HG02678 (cell line): Measurements from ENCODE around the gene ATP6V0E1.
"Not testable (repeated sequence)": the region's sequence is repeated elsewhere in the genome, so short reads cannot be mapped to it uniquely, and the experiment has no call there.

Experiments
- ATAC-seq: cut with Tn5 transposase; IDR thresholded peaks from one replicate; pipeline ENCODE4 v1.9.1; 2021; ENCODE audit warnings: mild to moderate bottlenecking, moderate library complexity; ENCODE audit not compliant: unreplicated experiment

Gene ATP6V0E1

DNA sequence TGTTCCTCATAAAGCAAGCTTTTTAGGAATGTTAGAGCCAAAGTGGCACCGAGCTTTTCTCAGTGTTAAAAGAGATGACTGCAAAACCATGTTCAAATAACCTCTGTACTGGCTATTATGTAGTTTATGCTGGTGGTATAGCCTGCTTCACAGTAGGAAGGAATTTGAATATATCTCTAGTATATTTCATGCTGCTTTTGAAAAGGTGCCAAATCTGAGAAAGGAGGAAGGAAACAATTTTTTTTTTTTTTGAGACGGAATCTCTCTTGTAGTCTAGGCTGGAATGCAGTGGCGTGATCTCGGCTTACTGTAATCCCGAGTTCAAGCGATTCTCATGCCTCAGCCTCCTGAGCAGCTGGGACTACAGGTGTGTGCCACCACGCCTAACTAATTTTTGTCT, 86.1 kb downstream of the ATP6V0E1 start:
- no peak for ATAC-seq

DNA sequence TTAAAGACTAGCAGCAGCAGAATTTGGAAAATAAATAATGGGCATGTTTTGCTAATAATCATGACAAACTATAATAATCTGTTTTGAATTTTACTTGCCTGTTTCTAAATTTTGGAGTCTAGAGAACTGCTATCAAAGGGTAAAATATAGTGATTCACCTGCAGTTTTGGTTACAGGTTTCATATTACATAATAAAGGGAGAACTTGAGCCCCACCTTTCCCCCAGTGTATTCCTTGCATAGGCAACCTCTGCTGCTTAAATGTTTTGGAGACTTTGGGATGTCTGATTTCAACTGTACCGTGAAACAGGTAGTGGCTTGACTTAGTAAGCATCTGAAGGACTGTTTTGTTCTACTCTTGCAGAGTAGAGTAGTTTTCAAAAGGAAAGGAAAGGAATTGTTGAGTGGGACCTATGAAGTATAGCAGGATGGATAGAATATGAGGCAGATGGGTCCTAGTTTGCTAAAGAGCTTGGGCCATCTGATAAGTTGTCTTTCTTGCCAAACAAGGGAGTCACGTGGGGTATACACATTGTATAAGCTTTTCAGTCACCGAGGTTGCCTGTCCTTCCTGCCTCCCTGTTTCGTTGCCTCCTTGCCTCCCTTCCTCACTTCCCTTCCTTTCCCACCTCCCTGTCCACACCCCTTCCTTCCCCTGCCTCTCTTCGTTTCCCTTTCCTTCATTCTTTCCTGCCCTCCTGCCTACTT, 91.7 kb downstream of the ATP6V0E1 start:
- ATAC-seq: no peak

DNA sequence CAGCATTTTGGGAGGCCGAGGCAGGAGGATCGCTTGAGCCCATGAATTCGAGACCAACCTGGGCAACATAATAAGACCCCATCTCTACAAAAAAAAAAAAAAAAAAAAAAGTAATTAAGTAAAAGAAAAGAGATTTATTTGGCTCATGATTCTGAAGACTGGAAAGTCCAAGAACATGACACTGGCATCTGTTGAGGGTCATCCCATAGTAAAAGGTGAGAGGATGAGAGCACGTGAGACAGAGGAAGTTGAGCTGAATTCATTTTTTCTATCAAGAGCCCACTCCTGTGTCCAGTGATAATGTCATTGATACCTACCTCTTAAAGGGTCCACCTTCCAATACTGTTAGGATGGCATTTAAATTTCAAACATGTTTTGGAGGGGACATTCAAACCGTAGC, 92.4 kb downstream of the ATP6V0E1 start:
- ATAC-seq: no peak

DNA sequence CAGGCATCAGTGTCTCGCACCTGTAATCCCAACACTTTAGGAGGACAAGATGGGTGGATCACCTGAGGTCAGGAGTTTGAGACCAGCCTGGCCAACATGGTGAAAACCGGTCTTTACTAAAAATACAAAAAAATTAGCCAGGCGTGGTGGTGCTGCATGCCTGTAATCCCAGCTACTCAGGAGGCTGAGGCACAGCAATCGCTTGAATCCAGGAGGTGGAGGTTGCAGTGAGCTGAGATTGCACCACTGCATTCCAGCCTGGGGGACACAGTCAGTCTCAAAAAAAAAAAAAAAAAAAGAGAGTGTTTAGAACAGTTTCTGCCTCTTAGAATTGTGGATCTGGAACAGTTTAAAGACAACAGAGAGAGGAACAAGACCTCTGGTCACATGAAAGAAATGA, 92.9 kb downstream of the ATP6V0E1 start:
- not testable (repeated sequence) for ATAC-seq

DNA sequence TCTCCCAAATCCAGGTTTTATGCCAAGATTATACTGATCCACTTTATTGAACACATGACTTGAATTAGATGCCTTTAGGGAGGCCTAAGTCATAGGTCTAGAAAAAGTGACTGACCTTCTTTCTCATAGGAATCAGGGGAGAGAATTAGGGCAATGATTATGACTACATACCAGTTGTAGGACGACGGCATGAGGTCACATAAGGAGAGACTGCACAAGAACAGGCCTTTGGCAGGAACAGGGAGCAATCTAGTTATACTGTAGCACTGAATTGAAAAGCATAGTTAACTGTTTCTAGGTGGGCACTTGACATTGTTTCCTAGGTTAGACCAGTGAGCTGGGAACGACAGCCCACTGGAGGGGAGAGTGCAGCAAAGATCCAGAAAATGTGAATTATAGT, 95.3 kb downstream of the ATP6V0E1 start:
- ATAC-seq: no peak
